Vagina (tissue), 2 donors: ENCODE data around the gene ETAA1.

Experiments used
- POLR2A ChIP-seq, 2 donors: fragments of 450-650 bp; IDR thresholded peaks; one replicate each; pipeline ENCODE4 v1.6.1; 2017; ENCODE audit warnings: antibody characterized with exemption in 2 of 2, mild to moderate bottlenecking in 2 of 2, moderate library complexity in 2 of 2
- POLR2AphosphoS5 ChIP-seq, 2 donors: sonication (generic); formaldehyde crosslinking; IDR thresholded peaks; one replicate each; pipeline ENCODE4 v1.9.0; 2017; ENCODE audit warnings: antibody characterized with exemption in 2 of 2, mild to moderate bottlenecking in 2 of 2, low read depth in 1 of 2; ENCODE audit not compliant: insufficient read depth in 1 of 2

DNA sequence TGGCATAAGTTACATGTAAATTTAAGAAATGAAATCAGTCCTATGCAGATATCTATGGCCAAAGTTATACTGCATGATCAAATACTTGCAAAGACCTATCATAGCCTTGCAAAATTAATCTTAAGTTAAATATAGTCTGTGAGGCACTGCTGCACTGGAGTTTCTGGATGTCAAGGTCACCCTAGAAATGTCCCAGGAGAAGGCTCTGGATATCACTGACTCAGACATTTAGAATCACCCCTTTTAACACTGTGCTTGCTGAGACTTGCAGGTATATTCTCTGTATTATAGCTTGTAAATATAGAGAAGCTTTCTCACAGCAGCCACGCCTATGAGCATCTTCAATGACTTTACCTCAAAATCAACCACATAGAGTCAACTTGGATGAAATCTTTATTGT is 51.5 kb downstream of the ETAA1 start:
- peak in 1 of 2 donors; percentile 26 for TF ChIP-seq POLR2AphosphoS5 (IDR thresholded peaks at IDR 0.05; ENCODE audit: insufficient read depth in 1 of 2, low read depth in 1 of 2)
- no peak for TF ChIP-seq POLR2A (IDR thresholded peaks at IDR 0.05)
